Stromal cell of bone marrow (primary cell): Measurements from ENCODE around the gene ZNF784.
A peak's percentile ranks its signal among the peaks of the same experiment; 100 is the strongest.

Source experiments
- DNase-seq: peaks from one replicate; pipeline ENCODE4 v3.0.0-alpha.2; 2012; ENCODE audit warnings: low read depth

Gene ZNF784, protein sequence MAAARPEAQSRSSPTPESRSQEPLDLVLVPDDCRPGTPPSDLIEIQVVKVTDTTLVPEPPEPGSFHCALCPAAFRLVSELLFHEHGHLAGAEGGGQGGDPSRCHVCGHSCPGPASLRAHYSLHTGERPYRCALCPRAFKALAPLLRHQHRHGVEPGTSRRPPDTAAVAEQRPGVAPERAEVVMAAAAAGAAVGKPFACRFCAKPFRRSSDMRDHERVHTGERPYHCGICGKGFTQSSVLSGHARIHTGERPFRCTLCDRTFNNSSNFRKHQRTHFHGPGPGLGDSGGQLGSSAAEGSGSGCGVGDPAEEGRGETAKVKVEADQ

DNA sequence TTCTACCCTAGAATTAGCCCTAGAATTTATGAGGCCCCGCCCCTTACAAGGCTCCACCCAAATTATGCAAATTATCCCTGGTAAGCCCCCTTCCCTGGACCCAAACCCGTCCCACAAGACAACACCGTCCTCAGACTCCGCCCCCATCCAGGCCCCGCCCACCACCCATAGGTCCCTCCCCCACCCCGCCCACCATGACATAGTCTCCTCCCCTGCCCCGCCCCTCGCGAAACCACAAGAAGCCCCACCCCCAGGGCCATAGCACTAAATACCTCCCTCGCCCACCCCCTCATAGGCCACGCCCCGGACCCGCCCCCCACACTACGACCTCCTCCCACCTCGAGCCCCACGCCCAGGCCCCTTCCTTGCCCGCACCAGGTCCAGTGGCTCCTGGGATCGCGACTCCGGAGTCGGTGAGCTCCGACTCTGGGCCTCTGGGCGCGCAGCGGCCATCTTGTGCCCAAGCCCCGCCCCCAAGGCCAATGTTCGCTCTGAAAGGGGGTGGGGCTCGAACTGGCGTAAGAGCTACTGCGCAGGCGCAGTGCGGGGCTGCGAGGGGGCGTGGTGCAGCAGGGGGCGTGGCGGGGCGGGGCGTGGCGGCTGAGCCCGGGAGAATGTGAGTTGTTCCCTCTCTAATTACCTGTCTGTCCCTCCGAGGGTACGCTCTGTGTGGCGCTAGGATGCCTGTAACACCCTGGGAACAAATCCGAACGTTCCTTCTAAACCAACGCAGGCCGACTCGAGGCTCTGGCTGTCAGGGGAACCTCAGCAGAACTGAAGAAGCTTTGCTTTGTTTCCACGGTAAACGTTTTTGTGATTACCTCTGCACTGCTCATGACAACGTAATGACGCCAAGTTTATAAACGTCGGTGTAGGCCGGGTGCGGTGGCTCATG lies at the start of gene ZNF784:
ZNF784 (minus strand) TSS at position 458 of the 895 bp plus-strand sequence; CDS start at position 453, 5 bp downstream.
- DNase-seq = peak; percentile 72

DNA sequence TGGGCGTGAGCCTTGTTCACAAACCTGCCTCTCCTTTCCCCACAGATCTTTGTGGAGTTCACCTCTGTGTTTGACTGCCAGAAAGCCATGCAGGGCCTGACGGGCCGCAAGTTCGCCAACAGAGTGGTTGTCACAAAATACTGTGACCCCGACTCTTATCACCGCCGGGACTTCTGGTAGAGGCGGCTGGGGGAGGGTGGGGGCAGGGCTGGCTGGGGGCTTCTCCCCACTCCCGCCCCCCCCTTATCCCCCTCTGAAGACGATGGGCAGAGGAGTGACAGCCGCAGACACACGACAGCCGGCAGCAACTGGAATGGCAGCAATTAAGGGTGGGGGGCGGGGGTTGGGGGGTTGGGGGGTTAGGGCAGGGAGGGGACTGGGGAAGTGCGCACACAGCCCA lies 49.5 kb upstream of the ZNF784 start:
- no peak for DNase-seq

DNA sequence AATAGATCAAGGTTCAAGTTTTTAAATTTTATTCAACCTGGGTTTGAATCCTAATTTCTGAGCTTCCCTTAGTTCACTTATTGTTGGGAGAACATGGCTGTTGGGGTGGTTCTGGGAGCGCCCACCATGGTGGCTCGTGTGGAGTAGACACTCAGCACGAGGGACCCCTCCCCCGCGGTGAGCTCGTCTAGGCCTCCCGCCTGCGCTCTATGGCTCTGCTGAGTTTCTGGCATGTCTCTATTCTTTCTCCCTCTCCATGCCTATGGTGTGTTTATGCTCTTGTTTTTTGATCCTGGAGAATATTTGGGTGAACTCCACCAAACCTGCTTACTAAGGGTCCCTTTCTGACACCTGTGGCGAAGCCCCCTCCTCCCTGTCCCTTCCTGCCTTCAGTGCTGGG lies 49.1 kb upstream of the ZNF784 start:
- DNase-seq = no peak

DNA sequence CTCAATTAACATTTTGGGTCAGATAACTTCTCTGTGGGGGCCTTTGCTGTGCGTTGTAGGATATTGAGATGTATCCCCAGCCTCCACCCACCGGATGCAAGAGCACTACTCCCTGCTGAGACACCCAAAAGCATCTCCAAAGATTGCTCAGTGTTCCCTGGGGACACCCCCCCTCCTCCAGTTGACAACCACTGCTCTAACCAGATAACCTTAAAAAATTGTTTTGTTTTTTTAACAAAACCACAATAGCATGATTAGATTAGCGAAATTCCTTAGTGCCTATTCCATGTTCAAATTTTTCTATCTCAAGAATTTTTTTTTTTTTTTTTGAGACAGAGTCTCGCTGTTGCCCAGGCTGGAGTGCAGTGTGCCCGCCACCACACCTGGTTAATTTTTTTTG lies 48.1 kb upstream of the ZNF784 start:
- DNase-seq = no peak

DNA sequence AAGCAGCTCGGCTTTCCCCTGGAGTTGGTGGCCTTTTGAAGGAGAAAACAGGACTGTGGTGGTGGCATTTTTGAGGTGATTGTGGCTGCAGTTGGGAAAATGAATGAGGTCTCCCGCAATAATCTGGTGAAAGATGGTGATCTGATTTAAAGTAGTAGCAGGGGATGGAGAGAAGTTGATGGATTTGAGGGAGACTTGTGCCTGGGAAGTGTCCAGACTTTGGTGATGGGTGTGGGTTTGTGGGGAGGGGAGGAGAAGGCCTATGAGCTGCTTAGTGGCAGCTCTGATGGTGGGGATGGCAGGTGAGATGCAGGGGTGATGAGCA lies 46.6 kb upstream of the ZNF784 start:
- DNase-seq = no peak

DNA sequence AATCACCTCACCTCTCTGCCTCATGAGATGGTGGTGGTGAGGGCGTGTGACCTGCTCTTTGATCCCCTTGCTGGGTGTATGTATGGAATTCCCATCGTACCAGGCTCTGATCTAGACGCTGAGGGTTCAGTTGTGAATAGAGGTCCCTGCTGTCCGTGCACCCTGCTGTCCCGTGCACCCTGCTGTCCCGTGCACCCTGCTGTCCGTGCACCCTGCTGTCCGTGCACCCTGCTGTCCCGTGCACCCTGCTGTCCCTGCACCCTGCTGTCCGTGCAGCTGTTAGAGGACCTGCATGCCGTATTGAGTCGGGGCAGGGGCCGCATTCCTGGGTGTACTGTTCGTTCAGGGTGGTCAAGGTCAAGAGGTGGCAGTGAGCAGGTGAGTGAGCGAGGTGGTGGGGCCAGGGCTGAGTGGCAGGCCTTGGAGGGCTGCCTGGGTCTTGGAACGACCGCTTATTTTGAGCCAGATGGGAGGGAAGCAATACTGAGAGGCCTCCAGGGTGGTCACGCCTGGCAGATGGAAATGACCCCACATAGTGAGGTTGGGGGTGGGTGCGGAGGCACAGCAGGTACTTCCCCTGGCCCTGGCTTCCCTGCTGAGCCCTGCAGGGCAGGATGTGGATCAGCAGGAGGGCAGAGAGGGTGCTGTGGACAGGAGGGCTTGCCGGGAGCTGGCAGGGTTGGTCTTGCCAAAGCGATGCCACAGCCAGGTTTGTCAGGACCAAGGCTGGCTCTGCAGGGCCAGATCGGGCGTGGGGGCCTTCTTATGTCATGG lies 46.1 kb upstream of the ZNF784 start:
- DNase-seq = no peak

DNA sequence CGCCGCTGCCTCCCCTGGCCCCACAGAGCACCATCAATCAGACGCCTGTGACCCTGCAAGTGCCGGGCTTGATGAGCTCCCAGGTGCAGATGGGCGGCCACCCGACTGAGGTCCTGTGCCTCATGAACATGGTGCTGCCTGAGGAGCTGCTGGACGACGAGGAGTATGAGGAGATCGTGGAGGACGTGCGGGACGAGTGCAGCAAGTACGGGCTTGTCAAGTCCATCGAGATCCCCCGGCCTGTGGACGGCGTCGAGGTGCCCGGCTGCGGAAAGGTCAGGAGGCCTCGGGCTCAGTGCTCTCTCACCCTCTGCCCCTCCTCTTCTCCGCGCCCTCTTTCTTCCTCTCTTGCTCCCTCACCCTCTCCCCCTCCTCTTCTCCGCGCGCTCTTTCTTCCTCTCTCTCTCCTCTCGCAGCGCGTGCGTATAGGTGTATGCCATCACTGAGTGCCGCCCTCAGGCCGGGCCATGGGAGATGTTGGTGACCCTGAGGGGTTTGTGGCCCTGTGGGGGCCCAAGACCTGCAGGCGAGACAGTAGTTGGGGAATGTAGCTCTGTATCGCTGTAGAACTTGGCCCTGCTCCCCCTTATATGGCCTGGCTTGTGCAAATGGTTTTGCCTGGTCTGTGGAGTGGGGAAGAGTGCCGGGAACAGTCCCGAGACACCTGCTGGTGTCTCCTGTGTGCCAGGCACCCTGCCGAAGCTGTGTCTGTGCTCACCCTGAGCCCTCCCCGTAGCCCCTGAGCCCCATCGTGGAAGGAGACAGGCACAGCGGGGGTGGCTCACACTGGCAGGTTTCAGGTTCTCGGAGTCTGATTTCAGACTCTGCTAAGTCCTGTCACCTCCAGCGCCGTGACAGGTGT lies 45.3 kb upstream of the ZNF784 start:
- DNase-seq = no peak

DNA sequence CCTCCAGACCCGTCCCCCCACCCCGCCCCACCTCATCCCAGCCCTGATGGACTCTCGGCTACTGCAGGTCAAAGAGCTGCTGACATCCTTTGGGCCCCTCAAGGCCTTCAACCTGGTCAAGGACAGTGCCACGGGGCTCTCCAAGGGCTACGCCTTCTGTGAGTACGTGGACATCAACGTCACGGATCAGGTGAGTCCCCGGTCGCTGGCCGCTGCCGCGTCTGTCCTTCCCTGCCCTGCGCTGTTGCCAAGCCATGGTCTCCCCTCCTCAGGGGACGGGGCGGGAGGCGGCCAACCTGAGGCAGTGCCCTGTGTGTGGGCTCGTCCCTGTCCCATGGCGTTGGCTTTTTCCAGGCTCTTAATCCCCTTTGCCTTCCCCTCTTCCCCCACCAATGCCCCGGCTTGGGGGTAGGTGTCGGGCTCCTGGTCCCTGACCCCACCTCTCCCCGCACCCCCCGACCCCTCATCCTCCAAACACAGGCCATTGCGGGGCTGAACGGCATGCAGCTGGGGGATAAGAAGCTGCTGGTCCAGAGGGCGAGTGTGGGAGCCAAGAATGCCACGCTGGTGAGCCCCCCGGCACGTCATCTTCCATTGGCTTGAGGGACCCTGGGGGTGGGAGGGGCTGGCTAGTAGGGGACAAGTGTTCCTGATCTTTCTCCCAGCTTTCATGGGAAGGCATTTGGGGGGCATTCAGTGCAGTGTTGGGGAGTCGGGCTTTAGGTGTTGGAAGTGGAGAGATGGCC lies 44.4 kb upstream of the ZNF784 start:
- no peak for DNase-seq

DNA sequence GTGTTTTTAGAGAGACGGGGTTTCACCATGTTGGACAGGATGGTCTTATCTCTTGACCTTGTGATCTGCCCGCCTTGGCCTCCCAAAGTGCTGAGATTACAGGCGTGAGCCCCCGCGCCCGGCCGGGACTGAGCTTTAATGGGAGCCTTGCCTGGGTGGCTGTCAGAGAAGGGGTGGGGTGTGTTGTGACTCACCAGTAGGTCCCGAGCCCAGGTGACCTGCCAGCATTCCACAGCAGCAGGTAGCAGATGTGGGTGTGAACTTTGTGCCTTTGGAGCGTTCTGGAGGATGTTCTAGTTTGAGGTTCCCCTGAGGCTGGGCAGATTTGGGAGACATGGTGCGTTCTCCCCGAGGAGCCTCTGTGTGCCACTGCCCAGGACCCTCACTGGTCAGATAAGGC lies 43.6 kb upstream of the ZNF784 start:
- DNase-seq = no peak

DNA sequence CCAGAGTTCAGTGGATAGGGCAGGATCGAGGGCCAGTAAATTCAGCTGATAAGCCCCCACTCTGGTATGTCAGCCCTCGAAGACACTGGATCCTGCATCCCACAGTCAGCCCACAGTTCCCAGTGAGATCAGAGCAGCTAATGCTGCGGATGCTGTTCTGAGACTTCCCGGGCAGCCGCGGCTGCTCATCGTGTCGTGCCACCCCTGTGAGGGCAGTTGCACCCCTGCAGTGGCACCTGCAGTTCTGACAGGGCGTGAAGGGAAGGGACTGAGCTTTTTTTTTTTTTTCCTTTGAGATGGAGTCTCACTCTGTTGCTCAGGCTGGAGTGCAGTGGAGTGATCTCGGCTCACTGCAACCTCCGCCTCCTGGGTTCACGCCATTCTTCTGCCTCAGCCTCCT lies 43.1 kb upstream of the ZNF784 start:
- no peak for DNase-seq

DNA sequence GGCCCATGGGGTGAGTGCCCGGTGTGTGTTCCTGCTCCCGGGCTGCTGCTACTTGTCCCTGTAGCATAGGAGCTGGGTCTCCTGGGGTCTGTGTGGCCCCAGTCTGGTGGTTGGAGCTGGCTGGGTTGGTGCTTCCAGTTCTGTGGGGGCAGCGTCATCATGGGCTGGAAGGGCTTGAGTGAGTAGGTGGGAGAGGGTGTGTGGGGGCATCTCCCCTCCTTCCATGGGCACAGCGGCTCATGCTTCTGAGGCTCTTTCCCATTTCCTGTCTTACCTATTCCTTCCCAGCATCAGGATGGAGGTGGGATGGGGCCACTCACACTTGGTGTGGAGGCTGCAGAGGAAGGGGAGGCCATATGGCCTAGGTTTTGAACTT lies 42.6 kb upstream of the ZNF784 start:
- DNase-seq = no peak

DNA sequence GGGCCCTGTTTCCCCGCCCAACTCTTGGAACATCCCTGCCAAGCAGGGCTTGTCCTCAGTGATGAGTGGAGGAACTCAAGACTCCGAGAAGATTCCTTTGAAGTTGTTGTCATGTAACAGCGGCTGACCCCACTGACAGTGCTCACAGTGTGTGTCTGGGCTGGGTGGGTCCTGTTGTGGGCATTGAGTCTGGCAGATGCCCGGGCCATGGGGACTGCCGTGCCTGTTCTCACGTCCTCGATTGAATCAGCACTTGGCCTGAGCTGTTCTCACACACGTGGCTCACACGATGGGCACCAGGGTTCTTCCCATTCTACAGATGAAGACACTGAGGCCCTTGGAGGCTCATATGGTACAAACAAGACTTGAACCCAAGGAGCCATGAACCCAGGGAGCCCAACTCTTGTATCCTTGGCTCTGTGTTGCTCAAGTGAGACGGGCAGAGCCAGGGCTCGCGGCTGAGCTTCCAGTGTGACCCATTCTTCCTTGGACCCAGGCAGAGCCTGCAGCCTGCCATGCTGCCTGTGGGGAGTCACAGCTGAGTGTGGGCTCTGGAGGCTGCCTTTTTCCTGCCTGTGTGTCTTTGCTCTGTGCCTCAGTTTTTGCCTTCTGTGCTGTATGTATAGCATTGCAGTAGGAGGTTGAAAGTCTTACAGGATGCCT lies 42.1 kb upstream of the ZNF784 start:
- no peak for DNase-seq

DNA sequence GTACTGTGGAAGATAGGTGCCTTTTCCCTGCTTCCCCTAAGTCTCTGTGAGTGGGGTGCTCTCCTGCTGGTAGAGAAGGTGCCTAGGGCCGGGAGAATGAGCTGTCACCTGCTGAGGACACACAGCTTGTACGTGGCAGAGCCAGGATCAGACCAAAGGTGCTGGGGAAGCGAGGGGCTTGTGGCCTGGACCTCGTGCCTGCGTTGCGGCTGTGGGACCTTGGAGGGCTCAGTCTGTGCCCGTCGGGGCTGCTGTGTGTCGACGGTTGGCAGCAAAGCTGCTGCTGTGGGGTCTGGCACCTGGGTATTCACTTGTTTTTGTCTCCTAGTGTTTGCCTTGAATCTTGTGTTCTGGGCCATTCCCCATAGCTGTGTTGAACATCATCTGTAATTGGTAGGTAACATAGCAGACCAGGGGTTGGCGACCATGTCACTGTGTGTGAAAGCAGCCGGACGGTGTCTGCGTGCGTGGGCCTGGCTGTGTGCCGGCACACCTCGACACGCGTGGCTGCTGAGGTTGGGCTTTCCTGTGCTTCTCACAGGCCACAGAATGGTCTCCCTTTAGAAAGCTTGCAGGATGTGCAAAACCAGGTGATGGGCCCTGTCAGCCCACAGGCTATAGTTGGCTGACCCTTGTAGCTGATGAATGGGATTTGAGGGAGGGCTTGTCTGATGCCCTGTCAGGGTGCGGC lies 39.6 kb upstream of the ZNF784 start:
- no peak for DNase-seq

DNA sequence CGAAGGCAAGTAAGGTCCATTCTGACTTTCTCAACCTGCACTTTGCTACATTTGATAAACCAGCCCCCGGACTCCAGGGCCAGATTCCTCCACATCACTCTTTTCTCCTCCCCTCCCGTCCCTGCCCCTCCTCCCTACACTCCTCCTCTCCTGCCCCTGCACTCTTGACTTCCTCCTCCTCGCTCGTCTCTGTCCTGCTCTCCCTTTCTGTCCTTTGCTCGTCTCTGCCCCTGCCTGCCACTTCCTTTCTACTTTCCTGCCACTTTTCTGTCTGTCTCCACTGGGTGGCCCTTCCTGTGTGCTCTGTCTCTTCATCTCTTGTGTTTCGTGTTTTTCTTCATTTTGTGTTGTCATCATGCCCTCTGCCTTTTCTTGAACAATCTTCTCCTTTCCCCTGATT lies 37.5 kb upstream of the ZNF784 start:
- no peak for DNase-seq

DNA sequence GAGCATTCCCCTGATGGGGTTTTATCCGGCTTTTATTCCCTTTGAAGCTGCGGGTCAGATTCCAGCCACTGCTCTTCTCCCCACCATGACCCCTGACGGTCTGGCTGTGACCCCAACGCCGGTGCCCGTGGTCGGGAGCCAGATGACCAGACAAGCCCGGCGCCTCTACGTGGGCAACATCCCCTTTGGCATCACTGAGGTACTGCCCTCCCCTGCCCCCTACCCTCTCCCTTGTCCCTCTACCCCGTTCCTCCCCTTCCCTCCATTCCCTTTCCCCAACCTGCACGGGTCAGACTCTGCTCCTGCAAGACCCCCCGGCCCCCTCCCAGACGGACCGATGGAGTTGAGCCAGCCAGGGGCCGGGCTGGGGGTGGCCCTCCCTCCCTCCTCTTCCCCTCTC lies 36.6 kb upstream of the ZNF784 start:
- DNase-seq = no peak

DNA sequence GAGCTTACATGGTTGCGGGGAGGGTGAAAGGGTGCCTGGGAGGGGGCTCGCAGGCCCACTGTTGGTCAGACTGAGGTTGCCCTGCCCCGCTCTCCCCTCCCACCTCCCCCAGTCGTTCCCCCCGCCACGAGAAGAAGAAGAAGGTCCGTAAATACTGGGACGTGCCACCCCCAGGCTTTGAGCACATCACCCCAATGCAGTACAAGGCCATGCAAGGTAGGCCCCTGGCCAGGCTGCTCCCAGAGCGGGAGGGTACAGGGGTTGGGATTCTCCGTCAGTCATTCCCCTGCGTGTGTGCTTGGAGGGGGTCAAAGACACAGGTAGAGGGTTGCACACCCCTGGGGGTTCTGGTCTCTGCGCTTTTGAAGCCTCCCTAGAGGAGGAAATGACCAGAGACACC lies 36.0 kb upstream of the ZNF784 start:
- no peak for DNase-seq

DNA sequence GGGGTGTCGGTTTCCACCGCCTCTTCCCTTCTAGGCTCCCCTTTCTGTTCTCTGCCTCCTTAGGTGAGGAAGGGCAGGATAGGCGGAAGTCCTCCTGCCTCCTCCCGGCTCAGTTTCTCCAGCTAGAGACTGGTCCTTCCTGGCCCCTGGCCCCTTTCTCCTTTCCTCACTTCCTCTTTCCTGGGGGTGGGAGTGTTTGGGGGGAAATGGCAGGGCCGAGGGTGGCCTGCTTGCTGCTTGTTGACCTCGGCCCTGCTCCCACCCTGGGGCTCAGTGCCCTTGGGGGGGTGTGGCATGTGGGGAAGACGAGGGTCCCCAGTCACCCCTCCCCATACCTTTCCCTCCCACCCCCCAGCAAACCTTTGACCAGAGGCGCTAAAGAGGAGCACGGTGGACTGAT lies 35.5 kb upstream of the ZNF784 start:
- no peak for DNase-seq

DNA sequence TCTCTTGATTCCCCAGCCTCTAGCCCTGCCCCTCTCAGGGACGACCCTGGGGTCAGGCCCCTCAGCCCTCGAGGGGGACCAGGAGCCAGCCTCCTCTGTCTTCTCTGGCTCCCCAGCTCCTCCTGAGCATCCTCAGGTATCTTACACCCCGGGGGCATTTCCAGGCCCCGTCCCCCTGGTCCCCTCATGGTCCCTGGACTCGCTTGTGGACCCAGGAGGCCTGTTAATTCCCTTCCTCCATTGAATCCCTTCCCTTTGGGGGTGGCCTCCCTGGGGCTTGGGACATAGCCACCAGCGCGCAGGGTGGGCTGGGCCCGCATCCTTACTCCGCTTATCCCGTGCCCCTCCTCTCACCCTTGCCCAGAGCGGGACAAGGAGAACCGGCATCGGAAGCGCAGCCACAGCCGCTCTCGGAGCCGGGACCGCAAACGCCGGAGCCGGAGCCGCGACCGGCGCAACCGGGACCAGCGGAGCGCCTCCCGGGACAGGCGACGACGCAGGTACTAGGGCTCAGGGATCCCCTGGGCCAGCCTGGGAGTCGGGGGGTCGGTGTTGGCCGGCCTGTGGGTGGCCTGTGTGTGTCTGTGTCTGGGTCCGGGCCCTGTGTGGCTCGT lies 34.6 kb upstream of the ZNF784 start:
- no peak for DNase-seq

DNA sequence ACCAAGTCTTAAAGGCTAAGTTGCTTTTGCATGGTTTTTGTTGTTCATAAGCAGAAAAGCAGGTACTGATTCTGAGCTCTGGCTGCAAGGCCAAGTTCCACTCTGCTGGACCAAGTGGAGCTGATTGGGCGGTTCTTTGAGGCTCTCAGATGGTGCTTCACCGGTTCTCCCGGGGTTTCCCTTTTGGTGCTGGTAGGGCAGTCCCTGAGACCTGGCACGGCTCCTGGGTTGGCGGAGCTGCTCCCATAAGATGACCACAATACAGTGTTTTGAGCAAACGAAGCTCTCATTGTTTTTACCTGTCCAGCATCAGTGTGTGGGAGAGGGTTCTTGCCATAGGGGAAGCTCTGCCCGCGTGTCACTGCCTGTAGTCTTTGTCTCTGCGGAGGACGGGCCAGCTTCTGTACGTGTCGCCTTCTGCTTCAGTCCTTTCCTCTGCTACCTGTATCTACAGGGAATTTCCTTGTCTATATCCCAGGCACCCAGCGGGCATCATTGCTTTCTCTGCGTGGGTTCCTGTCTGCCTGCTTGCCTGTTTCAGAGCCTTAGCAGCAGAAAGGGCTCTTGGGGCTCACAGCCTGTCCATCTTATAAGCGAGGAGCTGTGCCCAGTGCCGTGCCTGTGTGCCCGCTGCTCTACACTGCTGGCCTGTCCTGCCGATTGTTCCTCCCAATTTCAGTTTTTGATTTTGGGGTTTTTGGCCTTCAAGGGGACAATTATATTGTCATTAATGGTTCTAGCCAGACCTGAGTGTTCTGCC lies 32.8 kb upstream of the ZNF784 start:
- no peak for DNase-seq
